Thyroid gland (tissue), 4 donors: ENCODE results near the gene CNOT2. TPM values are rescaled to one million over a fixed set of nuclear protein-coding genes. Genes with fewer than 3 reads are reported as not detected.

Experiments
- DNase-seq, 2 donors: peaks; one replicate each; pipeline ENCODE4 v3.0.0-alpha.2; 2019
- H3K27ac ChIP-seq, 3 donors: fragments of 200-600 bp; sonication (generic); 1 replicate in 2 of 3; 2 replicates in 1 of 3; pipeline ENCODE4 v1.5.1; 2016 to 2019; ENCODE audit warnings: mild to moderate bottlenecking in 1 of 3, moderate library complexity in 1 of 3
- H3K27me3 ChIP-seq: fragments of 200-600 bp; sonication (generic); one replicate; pipeline ENCODE4 v1.5.1; 2019
- H3K36me3 ChIP-seq, 2 donors: fragments of 200-600 bp; sonication (generic); one replicate each; pipeline ENCODE4 v1.5.1; 2016 to 2019
- H3K4me1 ChIP-seq, 2 donors: fragments of 200-600 bp; sonication (generic); one replicate each; pipeline ENCODE4 v1.5.1; 2017 to 2019
- H3K4me3 ChIP-seq, 3 donors: fragments of 200-600 bp; sonication (generic); replicated peaks in 1 of 3; 1 replicate in 2 of 3; 2 replicates in 1 of 3; pipeline ENCODE4 v1.5.1; 2016; ENCODE audit warnings: mild to moderate bottlenecking in 1 of 3
- H3K9me3 ChIP-seq: fragments of 200-600 bp; sonication (generic); one replicate; pipeline ENCODE4 v1.5.1; 2017
- POLR2A ChIP-seq, 2 donors: fragments of 450-650 bp; IDR thresholded peaks; one replicate each; pipeline ENCODE4 v1.6.1; 2017; ENCODE audit warnings: antibody characterized with exemption in 2 of 2, mild to moderate bottlenecking in 2 of 2, moderate library complexity in 1 of 2
- WGBS, 2 donors: methylation state at CpG; one replicate each; pipeline ENCODE4 v1.1.5; 2017; 5-methylcytosine and 5-hydroxymethylcytosine counted together
- intact Hi-C: fragments of 100-400 bp; cut with DNase I; formaldehyde crosslinking; loops from one replicate; pipeline ENCODE4 v1.15.1; 2023
- total RNA-seq, 4 donors: library from RNA; depleted of rRNA; stranded (reverse); fragments of >200 nt; gene quantifications; one replicate each; pipeline ENCODE4 v1.2.3, GENCODE V29; 2016
- TF ChIP-seq, protein P1 (sequence below), 6 experiments: fragments of 200-600 bp in 3 of 6; fragments of 450-650 bp in 3 of 6; sonication (generic) in 3 of 6; IDR thresholded peaks; one replicate each; pipeline ENCODE4 v1.5.1; 2016 to 2019; ENCODE audit warnings: antibody characterized with exemption in 6 of 6, mild to moderate bottlenecking in 2 of 6, inconsistent platforms in 1 of 6, moderate library complexity in 1 of 6

Gene CNOT2
- total RNA-seq, 4 donors from 2014 or later, result 162 to 245 (median 173) TPM

DNA sequence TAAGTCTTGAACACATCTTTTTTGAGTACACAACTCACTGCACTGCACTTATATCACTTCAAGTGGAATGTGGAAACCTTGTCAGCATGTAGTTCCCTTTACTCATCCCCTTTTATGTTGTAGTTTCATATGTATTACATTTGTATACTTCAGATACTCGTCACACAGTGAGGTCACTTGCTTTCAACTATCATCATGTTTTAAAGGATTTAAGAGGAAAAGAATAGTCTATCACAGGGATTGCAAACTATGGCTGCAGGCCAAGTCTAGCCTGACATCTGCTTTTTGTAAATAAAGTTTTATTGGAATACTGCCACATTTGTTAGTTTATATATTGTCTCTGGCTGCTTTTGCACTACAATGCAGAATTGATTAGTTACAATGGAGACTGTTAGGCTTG is 24.3 kb downstream of the CNOT2 start:
- Histone ChIP-seq H3K4me3 (no peak overlapping the region), H3K27me3 (no peaks in the 10 kb centered on the region), H3K4me1 (peaks cover 8 to 18% of the 10 kb centered on the region in 2 donors), H3K36me3 (no peaks in the 10 kb centered on the region), H3K9me3 (no peaks in the 10 kb centered on the region), H3K27ac (no peak overlapping the region)
- 78 to 94% methylated on average over 1 of the region's 1 CpG for WGBS, 2 donors
- TF ChIP-seq, protein P1, sequence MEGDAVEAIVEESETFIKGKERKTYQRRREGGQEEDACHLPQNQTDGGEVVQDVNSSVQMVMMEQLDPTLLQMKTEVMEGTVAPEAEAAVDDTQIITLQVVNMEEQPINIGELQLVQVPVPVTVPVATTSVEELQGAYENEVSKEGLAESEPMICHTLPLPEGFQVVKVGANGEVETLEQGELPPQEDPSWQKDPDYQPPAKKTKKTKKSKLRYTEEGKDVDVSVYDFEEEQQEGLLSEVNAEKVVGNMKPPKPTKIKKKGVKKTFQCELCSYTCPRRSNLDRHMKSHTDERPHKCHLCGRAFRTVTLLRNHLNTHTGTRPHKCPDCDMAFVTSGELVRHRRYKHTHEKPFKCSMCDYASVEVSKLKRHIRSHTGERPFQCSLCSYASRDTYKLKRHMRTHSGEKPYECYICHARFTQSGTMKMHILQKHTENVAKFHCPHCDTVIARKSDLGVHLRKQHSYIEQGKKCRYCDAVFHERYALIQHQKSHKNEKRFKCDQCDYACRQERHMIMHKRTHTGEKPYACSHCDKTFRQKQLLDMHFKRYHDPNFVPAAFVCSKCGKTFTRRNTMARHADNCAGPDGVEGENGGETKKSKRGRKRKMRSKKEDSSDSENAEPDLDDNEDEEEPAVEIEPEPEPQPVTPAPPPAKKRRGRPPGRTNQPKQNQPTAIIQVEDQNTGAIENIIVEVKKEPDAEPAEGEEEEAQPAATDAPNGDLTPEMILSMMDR (IDR thresholded peaks at IDR 0.05), result no peak
- TF ChIP-seq POLR2A (IDR thresholded peaks at IDR 0.05), result no peak
- DNase-seq, result no peak
- intact Hi-C loops, result no loop called here

DNA sequence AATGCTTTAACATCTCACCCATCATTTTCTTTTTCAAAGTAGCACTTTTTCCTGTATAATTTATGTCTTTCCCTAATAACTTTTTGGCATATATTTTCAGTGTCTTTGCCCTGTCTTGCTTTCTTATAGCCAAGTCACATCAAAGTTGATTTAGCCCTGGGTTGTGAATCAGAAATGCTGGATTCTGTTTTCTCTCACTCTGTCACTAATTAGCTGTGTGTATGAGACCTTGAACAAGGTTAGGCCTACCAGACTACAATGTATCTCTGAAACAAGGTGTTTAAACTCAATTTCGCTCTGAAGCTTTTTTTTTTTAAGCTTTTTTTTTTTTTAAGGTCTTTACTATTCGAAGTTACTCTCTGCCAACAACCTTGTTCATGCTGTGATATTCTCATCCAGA is 25.7 kb downstream of the CNOT2 start:
- peaks cover 11 to 18% of the 10 kb centered on the region in 2 donors for H3K4me1 ChIP-seq
- H3K27ac ChIP-seq, result no peak overlapping the region
- H3K4me3 ChIP-seq, result no peak overlapping the region
- intact Hi-C loops, result no loop called here
- no peaks in the 10 kb centered on the region for H3K36me3 ChIP-seq
- no peaks in the 10 kb centered on the region for H3K27me3 ChIP-seq
- TF ChIP-seq, protein P1 (IDR thresholded peaks at IDR 0.05), result no peak
- no peak for TF ChIP-seq POLR2A (IDR thresholded peaks at IDR 0.05)
- H3K9me3 ChIP-seq, result no peaks in the 10 kb centered on the region
- DNase-seq, result no peak
- 86 to 90% methylated on average over 2 of the region's 2 CpGs for WGBS, 2 donors

DNA sequence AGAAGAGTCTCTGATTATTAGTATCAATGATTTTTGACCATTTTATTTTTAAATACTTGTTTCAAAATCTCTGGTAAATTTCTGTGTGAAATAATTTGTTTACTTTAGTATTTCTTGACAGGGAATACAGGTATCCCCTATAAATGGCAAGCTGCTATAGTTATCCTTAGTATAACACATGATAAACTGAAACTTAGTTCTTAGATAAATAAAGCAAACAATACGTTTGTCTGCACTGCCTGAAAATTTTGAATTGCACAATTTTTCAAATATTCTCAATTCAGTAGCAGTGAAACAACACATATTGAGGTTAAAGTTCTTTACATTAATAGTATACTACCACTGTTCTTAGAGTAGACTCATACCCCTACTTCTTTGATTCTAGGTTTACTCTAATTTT is 26.9 kb downstream of the CNOT2 start:
- no peak for DNase-seq
- Histone ChIP-seq H3K36me3 (no peaks in the 10 kb centered on the region), H3K4me1 (peaks cover 13 to 14% of the 10 kb centered on the region in 2 donors), H3K27me3 (no peaks in the 10 kb centered on the region), H3K9me3 (no peaks in the 10 kb centered on the region), H3K4me3 (no peak overlapping the region), H3K27ac (no peak overlapping the region)
- TF ChIP-seq, protein P1 (IDR thresholded peaks at IDR 0.05), result no peak
- TF ChIP-seq POLR2A (IDR thresholded peaks at IDR 0.05), result no peak
- 60 to 71% methylated on average over 1 of the region's 1 CpG for WGBS, 2 donors
- intact Hi-C loops, result no loop called here

DNA sequence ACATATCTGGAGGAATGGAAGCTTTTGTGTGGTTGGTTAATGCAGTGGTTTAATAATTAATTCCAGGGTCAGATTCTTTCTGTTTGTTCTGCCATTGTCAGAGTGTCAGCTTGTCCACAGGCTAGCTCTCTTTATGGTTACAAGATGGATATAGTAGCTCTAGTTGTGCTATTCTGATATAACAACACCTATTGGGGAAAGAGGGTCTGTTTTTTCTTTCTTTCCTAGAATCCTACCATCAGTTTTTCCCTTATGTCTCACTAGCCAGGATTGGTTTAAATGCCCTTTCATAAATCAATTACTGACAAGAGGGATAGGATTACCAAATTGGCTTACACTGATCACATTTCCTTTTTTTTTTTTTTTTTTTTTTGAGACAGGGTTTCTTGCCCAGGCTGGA is 27.8 kb downstream of the CNOT2 start:
- no peaks in the 10 kb centered on the region for H3K27me3 ChIP-seq
- DNase-seq, result no peak
- intact Hi-C loops, result no loop called here

DNA sequence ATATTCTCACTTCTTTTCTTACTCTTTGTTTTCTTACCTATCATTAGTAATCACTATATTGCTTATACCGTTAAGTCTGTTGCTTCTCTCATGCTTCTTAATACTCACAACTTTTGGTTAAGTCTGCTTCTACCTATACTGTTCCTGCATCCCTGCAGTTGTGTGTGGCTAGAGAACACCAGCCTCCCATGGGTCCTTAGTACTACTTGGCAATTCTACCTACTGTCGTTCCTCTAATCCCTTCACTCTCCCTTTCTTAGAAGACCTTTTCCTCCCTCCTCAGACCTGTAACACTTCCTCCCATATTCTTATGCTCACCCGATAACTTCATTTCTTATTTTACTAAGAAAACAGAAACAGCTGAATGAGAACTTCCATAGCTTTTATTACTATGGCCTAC is 29.3 kb downstream of the CNOT2 start:
- intact Hi-C loops, result no loop called here
- H3K4me1 ChIP-seq, result peaks cover 13 to 14% of the 10 kb centered on the region in 2 donors
- H3K27ac ChIP-seq, result no peak overlapping the region
- TF ChIP-seq, protein P1 (IDR thresholded peaks at IDR 0.05), result no peak
- no peak for TF ChIP-seq POLR2A (IDR thresholded peaks at IDR 0.05)
- no peak for DNase-seq
- no peaks in the 10 kb centered on the region for H3K27me3 ChIP-seq
- H3K4me3 ChIP-seq, result no peak overlapping the region
- H3K36me3 ChIP-seq, result no peaks in the 10 kb centered on the region
- 92 to 95% methylated on average over 3 of the region's 3 CpGs for WGBS, 2 donors
- H3K9me3 ChIP-seq, result no peaks in the 10 kb centered on the region

More for the DNA sequence above, 27.8 kb downstream of the CNOT2 start:
- Histone ChIP-seq H3K9me3 (no peaks in the 10 kb centered on the region), H3K4me3 (no peak overlapping the region), H3K4me1 (peaks cover 13 to 14% of the 10 kb centered on the region in 2 donors), H3K27ac (no peak overlapping the region), H3K36me3 (no peaks in the 10 kb centered on the region)
- TF ChIP-seq, protein P1 (IDR thresholded peaks at IDR 0.05), result no peak
- no peak for TF ChIP-seq POLR2A (IDR thresholded peaks at IDR 0.05)
